Hepatocyte (in vitro differentiated cells): ENCODE results near the gene KCNQ5. TPM values are rescaled to one million over a fixed set of nuclear protein-coding genes. Genes with fewer than 3 reads are reported as not detected.

Experiments
- DNase-seq: peaks from one replicate; pipeline ENCODE4 v3.0.0-alpha.2; 2016; ENCODE audit warnings: low spot score
- H2AFZ ChIP-seq: fragments of 200-600 bp; sonication (generic); 2 replicates; pipeline ENCODE4 v1.6.0; 2016; ENCODE audit warnings: antibody characterized with exemption, mild to moderate bottlenecking
- H3K27ac ChIP-seq: fragments of 200-600 bp; sonication (generic); 2 replicates; pipeline ENCODE4 v1.5.1; 2016; ENCODE audit warnings: mild to moderate bottlenecking
- H3K27me3 ChIP-seq: fragments of 200-600 bp; sonication (generic); 2 replicates; pipeline ENCODE4 v1.6.1; 2016
- H3K36me3 ChIP-seq: fragments of 200-600 bp; sonication (generic); replicated peaks from 2 replicates; pipeline ENCODE4 v1.5.1; 2016; ENCODE audit warnings: low read depth; ENCODE audit not compliant: insufficient read depth
- H3K4me1 ChIP-seq: fragments of 200-600 bp; sonication (generic); 2 replicates; pipeline ENCODE4 v1.5.1; 2016; ENCODE audit warnings: mild to moderate bottlenecking, moderate library complexity; ENCODE audit not compliant: insufficient read depth
- H3K4me2 ChIP-seq: fragments of 200-600 bp; sonication (generic); 2 replicates; pipeline ENCODE4 v1.6.0; 2016
- H3K4me3 ChIP-seq: fragments of 200-600 bp; sonication (generic); 2 replicates; pipeline ENCODE4 v1.5.1; 2016; ENCODE audit warnings: mild to moderate bottlenecking
- H3K79me2 ChIP-seq: fragments of 200-600 bp; sonication (generic); 2 replicates; pipeline ENCODE4 v1.6.0; 2017; ENCODE audit warnings: mild to moderate bottlenecking
- H3K9me2 ChIP-seq: fragments of 200-600 bp; sonication (generic); replicated peaks from 2 replicates; pipeline ENCODE4 v1.6.0; 2017; ENCODE audit warnings: mild to moderate bottlenecking; ENCODE audit not compliant: insufficient read depth
- H3K9me3 ChIP-seq: fragments of 200-600 bp; sonication (generic); 2 replicates; pipeline ENCODE4 v1.5.1; 2016; ENCODE audit warnings: low read depth, mild to moderate bottlenecking
- H4K20me1 ChIP-seq: fragments of 200-600 bp; sonication (generic); 2 replicates; pipeline ENCODE4 v1.6.0; 2016; ENCODE audit warnings: mild to moderate bottlenecking; ENCODE audit not compliant: insufficient read depth, poor library complexity, severe bottlenecking
- CTCF ChIP-seq: fragments of 200-600 bp; sonication (generic); IDR thresholded peaks from 2 replicates; pipeline ENCODE4 v1.5.1; 2016; ENCODE audit warnings: antibody characterized with exemption, mild to moderate bottlenecking; ENCODE audit not compliant: poor library complexity
- EZH2 ChIP-seq: fragments of 200-600 bp; sonication (generic); IDR thresholded peaks from 2 replicates; pipeline ENCODE4 v1.6.1; 2016; ENCODE audit warnings: antibody characterized with exemption, mild to moderate bottlenecking, borderline replicate concordance
- EZH2phosphoT487 ChIP-seq: fragments of 200-600 bp; sonication (generic); IDR thresholded peaks from one replicate; pipeline ENCODE4 v1.6.1; 2018; ENCODE audit warnings: antibody characterized with exemption, mild to moderate bottlenecking, low read depth, moderate library complexity; ENCODE audit not compliant: unreplicated experiment, severe bottlenecking
- WGBS: methylation state at CpG from one replicate; pipeline ENCODE4 v1.1.6; 2016; ENCODE audit warnings: low lambda C conversion rate; ENCODE audit errors: missing lambda C conversion rate; 5-methylcytosine and 5-hydroxymethylcytosine counted together
- polyA plus RNA-seq: library from polyadenylated mRNA; unstranded; fragments of >200 nt; fragmentation: Nextera tagmentation; extraction: Ambion mirVana; gene quantifications from 2 replicates; pipeline ENCODE4 v1.2.1, GENCODE V29; 2016
- total RNA-seq: library from RNA; depleted of rRNA; stranded (reverse); fragments of >200 nt; gene quantifications from 2 replicates; pipeline ENCODE4 v1.2.3, GENCODE V29; 2014

The KCNQ5 gene
- total and polyA plus RNA-seq, 2 experiments from 2014 or later = 1.6 to 2.0 TPM

GRCh38 chr6:72857791-72858585, 236.1 kb downstream of the KCNQ5 start:
- H2AFZ ChIP-seq = no peak overlapping the region
- H3K4me1 ChIP-seq = peaks cover 8% of the 10 kb centered on the region
- DNase-seq = no peak
- TF ChIP-seq CTCF (no peak), EZH2 (no peak), EZH2phosphoT487 (no peak)
- H3K27me3 ChIP-seq = no peaks in the 10 kb centered on the region
- H3K79me2 ChIP-seq = no peaks in the 10 kb centered on the region
- H3K9me2 ChIP-seq = no peaks in the 10 kb centered on the region
- no peak overlapping the region for H3K27ac ChIP-seq
- H3K9me3 ChIP-seq = no peaks in the 10 kb centered on the region
- H3K4me2 ChIP-seq = no peak overlapping the region
- H3K36me3 ChIP-seq = no peaks in the 10 kb centered on the region
- no peaks in the 10 kb centered on the region for H4K20me1 ChIP-seq
- 97% methylated on average over 4 of the region's 4 CpGs for WGBS
- no peak overlapping the region for H3K4me3 ChIP-seq

DNA sequence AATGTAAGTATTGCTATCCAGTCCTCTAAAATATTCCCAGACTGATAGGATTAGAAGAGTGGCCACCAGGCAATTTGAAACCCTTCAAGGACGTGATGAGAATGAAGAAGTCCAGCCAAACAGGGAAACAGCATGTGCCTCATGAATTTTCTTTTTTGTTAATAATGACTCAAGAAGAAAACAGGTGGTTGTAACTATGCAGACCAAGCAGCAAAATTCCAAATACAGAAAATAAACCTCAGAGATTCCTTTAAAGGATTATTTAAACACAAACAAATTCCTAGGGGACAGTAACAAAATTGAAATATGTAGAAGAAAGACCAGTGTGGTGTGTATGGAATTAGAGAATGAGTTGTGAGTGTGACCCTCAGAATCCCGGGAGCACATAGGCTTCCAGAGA, 239.2 kb downstream of the KCNQ5 start:
- Histone ChIP-seq H3K27me3 (no peaks in the 10 kb centered on the region), H4K20me1 (no peaks in the 10 kb centered on the region), H2AFZ (no peak overlapping the region), H3K4me2 (no peak overlapping the region), H3K27ac (no peak overlapping the region), H3K9me3 (no peaks in the 10 kb centered on the region), H3K4me3 (no peak overlapping the region), H3K9me2 (no peaks in the 10 kb centered on the region), H3K79me2 (no peaks in the 10 kb centered on the region), H3K36me3 (no peaks in the 10 kb centered on the region), H3K4me1 (peaks cover 8% of the 10 kb centered on the region)
- TF ChIP-seq EZH2 (no peak), EZH2phosphoT487 (no peak), CTCF (no peak)
- 75% methylated on average over 2 of the region's 2 CpGs for WGBS
- no peak for DNase-seq

- Histone ChIP-seq H3K4me3 (no peak overlapping the region), H3K27me3 (no peaks in the 10 kb centered on the region), H3K9me2 (no peaks in the 10 kb centered on the region), H3K36me3 (no peaks in the 10 kb centered on the region), H2AFZ (no peak overlapping the region), H3K9me3 (no peaks in the 10 kb centered on the region), H3K79me2 (no peaks in the 10 kb centered on the region), H3K4me1 (peaks cover 8% of the 10 kb centered on the region), H4K20me1 (no peaks in the 10 kb centered on the region), H3K4me2 (no peak overlapping the region), H3K27ac (no peak overlapping the region)
- DNase-seq = no peak
- no peak for TF ChIP-seq EZH2phosphoT487
- 50% methylated on average over 2 of the region's 2 CpGs for WGBS
Observed at GRCh38 chr6:72861935-72862432, 240.1 kb downstream of the KCNQ5 start.

- Histone ChIP-seq H3K9me3 (no peaks in the 10 kb centered on the region), H3K27ac (no peak overlapping the region), H3K36me3 (no peaks in the 10 kb centered on the region), H3K4me1 (peaks cover 8% of the 10 kb centered on the region), H3K9me2 (no peaks in the 10 kb centered on the region), H3K27me3 (no peaks in the 10 kb centered on the region), H3K79me2 (no peaks in the 10 kb centered on the region), H2AFZ (no peak overlapping the region), H4K20me1 (no peaks in the 10 kb centered on the region), H3K4me3 (no peak overlapping the region), H3K4me2 (no peak overlapping the region)
- TF ChIP-seq EZH2phosphoT487 = no peak
- TF ChIP-seq CTCF = no peak
- no peak for TF ChIP-seq EZH2
- peak; percentile 8 for DNase-seq
- WGBS = 22% methylated on average over 1 of the region's 1 CpG
Observed at GRCh38 chr6:72863131-72863530, 241.3 kb downstream of the KCNQ5 start.
